VCaP (cell line): ENCODE results near the gene VWA5B1.
"Not testable (repeated sequence)": the region's sequence is repeated elsewhere in the genome, so short reads cannot be mapped to it uniquely, and the experiment has no call there.

Experiments used
- H3K27ac ChIP-seq: fragments of 450-650 bp; 2 replicates; pipeline ENCODE4 v1.5.1; 2017
- TF ChIP-seq, protein P1 (sequence below): fragments of 450-650 bp; conservative IDR thresholded peaks from 2 replicates; pipeline ENCODE4 v1.5.1; 2017; ENCODE audit warnings: mild to moderate bottlenecking, moderate library complexity

Gene VWA5B1

DNA sequence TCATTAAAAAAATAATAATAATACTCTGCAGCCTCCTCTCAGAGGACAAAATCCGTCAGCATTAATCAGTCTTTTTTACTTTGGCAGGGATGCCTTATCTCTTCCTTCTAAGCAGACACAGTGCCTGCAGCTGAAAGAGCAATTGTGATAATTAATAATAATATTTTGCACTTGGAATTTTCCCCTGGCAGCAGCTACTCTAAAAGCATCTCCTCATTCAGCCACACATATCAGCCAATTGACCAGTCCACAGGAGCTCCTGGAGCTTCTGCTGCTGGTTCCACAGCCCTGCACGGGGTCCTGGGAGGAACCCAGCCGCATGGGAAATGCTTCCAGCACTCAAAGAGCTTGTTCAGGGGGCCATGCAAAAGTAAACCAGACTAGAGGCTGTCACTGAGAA is 31.0 kb upstream of the VWA5B1 start:
- TF ChIP-seq, protein P1, sequence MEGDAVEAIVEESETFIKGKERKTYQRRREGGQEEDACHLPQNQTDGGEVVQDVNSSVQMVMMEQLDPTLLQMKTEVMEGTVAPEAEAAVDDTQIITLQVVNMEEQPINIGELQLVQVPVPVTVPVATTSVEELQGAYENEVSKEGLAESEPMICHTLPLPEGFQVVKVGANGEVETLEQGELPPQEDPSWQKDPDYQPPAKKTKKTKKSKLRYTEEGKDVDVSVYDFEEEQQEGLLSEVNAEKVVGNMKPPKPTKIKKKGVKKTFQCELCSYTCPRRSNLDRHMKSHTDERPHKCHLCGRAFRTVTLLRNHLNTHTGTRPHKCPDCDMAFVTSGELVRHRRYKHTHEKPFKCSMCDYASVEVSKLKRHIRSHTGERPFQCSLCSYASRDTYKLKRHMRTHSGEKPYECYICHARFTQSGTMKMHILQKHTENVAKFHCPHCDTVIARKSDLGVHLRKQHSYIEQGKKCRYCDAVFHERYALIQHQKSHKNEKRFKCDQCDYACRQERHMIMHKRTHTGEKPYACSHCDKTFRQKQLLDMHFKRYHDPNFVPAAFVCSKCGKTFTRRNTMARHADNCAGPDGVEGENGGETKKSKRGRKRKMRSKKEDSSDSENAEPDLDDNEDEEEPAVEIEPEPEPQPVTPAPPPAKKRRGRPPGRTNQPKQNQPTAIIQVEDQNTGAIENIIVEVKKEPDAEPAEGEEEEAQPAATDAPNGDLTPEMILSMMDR = no peak
- H3K27ac ChIP-seq = no peak overlapping the region

DNA sequence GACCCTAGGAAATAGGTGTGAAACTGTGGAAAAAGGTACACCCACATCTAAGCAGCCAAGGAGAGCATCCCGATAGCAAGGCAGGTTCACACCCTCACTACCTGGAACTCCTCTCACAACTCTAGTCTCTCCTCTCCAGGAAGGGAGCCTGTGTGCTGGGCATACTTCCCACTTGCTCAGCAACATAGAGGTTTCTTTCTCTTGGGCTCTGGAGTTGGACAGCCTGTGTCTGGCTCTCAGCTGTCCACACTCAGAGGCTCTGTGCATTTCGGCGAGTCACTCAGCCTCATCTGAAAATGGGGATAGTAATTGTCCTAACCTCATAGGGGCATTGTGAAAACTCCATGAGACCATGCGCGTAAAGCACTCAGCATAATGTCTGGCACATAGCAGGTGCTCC is 29.6 kb upstream of the VWA5B1 start:
- TF ChIP-seq, protein P1 = no peak
- no peak overlapping the region for H3K27ac ChIP-seq

DNA sequence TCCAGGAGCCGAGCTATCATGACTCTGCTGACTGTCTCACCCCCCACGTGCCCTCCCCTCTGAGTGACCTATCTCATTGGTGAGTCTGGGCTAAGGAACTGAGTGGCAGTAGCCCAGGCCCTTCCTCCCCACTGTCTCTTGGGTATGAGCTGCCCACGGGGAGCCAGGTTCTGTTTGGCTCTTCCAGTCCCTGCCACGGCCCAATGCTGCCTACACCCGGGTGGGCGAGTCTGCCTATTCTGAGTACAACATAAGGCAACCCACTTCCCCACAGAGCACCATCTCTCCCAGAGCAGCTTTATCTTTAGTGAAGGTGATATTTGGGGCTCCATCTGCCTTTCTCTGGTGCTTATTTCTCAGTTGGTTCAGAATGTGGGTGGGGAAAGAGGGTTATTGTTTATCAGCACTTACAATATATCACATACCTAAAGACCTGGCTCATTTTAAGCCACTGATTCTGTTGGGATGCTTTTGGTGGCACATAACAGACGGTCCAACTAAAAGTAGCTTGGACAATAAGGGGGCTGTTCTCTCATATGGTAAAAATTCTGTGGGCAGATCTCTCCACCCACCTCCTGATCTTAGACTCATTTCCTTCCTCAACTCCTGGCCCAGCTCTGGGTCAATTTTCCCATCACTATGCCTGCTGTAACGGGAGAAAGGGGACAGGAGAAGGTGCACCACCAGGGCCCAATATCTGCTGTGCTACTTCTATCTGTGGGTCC is 27.7 kb upstream of the VWA5B1 start:
- TF ChIP-seq, protein P1 = no peak
- H3K27ac ChIP-seq = no peak overlapping the region

DNA sequence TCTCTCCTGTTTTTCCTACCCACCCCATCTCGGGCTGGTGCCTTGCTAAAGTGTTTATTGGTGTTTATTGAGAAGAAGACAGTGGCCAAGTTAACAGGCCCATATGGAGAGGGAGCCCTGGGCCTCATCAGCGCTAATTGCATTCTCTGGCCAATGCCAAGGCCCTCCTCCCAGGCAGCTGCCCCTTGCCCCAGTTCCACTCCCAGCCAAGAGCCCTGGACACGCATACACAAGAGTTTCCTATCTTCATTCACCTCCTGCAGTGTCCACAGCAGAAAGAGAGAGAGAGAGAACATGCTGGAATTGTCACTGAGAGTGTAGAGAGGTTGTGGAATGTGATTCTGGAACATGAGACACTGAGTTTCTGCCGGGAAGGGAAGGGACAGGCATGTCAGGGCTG is 25.4 kb upstream of the VWA5B1 start:
- peak overlapping the region; percentile 55 for H3K27ac ChIP-seq
- TF ChIP-seq, protein P1 = no peak

DNA sequence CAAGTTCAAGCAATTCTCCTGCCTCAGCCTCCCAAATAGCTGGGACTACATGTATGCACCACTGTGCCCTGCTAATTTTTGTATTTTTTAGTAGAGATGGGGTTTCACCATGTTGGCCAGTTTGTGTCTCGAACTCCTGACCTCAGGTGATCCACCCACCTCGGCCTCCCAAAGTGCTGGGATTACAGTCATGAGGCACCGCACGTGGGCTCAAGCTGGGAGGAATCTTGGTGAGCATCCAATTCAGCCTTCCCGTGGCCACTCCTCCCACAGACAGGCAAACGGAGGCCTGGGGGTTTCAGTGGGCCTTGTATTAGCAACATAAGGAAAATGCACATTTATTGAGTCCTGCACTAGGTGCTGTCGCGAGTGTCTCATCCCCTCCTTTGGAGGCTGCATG is 24.5 kb upstream of the VWA5B1 start:
- H3K27ac ChIP-seq = peak overlapping the region; percentile 55
- TF ChIP-seq, protein P1 = no peak

DNA sequence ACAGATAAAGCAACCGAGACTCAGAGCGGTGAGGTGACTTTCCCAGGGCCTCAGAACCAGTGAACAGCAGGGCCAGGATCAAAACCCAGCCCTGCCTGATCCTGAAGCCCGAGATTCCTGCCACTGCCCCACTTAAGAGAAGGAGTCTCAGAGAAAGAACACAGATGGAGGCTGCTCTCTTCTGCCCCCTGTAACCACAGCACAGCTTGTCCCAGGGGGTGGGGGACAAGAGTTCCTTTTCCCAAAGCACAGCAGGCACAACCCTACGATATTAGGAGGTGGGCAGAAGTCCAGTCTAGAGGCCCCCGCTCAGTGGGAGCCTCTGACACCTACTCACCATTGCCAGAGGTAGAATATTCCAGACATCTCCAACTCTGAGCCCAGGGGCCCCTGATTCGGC is 24.0 kb upstream of the VWA5B1 start:
- H3K27ac ChIP-seq = peak overlapping the region; percentile 55
- TF ChIP-seq, protein P1 = no peak

DNA sequence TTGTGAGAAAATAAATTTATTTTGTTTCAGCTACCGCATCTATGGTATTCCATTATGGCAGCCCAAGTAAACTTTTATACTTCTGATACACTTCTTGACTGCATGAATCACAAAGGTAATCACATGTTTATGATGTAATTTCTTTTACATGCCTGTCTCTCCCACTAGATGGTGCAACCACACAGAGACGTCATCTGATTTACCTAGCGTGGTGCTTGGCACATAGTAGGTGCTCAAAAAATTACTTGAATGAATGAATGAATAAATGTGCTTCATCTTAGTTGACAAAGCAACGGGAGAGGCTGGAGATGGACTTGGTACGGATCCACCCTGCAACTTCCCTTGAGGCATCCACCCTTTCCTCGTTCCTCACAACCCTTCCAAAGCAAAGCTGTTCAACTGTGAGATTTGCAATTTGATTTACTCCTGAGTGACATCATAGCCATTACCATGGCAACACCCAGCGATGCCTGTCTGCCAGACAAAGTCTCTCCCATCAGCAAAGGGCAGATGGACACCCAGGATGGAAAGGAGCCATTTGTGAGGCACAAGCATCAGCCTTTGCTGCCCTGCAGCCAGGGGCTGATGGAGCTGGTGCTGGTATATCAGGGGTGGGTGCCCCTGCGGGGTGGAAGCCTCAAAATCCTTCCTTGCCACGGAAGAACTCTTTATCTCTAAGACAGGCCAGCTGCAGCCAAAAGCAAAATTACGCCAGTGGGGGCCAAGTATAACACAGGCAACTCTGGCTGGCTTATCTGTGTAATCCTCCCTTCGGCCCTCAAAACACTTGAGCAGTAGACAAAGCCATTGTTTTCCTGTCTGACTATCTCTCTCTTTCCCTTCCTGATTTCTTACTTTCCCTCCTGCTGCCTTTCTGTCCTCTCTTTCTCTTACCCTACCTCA is 18.9 kb upstream of the VWA5B1 start:
- H3K27ac ChIP-seq = no peak overlapping the region; the same call in 1 of the 2 replicates
- TF ChIP-seq, protein P1 = peak; percentile 4; the same call in 1 of the 2 replicates

DNA sequence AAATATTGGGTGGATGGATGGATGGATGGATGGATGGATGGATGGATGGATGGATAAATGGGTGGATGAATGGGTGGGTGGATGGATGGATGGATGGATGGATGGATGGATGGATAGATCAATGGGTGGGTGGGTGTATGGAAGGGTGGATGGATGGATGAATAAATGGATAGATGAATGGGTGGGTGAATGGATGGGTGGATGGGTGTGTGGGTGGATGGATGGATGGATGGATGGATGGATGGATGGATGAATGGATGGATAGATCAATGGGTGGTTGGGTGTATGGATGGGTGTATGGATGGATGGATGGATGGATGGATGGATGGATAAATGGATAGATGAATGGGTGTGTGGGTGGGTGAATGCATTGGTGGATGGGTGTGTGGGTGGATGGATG is 17.0 kb upstream of the VWA5B1 start:
- not testable (repeated sequence) for H3K27ac ChIP-seq
